GM18526 (cell line): ENCODE results near the gene FOXA2.

Source experiments
- POLR2A ChIP-seq: IDR thresholded peaks from 3 replicates; pipeline ENCODE4 v1.6.1; 2011; ENCODE audit not compliant: insufficient read length; ENCODE audit errors: extremely low read depth

The FOXA2 gene

DNA sequence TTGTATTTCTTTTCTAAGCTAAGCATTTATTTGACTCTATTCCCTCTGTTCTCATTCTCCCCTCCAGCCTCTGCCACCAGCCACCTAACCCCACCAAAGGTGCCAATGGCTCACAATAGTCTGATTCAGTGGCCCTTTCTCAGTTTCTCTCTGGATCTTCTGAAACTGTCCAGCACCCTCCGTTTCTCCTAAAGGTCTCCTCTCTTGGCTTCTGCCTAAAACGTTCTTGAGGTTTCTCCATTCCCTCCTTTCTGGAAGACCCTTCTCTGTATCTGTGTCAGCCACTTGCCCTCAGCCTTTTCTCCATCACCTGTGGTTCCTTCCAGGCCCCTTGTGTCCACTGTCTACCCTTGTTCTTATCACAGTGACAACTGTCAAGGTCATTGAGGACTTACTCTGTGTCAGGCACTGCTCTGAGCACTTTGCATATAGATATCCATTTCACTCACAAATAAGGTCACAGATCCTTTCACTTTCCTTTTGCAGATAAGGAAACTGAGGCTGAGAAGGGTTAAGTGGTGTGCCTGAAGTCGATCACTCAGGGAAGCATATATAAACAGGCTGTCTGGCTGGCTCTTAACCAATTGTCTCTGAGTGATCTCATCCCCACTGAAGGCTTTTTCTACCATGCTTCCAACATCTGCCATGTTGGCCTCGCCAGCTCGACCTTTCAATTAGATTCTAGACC is 48.1 kb downstream of the FOXA2 start:
- TF ChIP-seq POLR2A: no peak

DNA sequence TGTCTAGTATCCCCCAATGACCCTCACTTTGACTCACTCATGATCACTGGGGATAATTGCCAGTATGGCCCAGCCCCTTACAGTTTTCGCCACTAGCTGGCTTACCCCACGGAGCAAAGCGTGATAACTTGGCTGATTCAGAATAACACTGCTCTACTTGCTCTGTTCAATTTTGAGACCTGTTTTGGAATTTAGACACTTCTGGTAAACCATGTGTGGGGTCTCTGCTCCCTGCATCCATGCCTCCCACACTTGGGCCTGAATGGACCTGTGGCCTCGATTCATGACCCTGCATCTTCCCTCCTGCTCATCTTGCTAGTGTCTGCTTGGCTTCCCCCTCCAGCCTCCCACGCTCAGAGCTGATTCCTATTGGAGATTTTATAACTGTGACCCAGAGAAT is 48.9 kb downstream of the FOXA2 start:
- TF ChIP-seq POLR2A: no peak

DNA sequence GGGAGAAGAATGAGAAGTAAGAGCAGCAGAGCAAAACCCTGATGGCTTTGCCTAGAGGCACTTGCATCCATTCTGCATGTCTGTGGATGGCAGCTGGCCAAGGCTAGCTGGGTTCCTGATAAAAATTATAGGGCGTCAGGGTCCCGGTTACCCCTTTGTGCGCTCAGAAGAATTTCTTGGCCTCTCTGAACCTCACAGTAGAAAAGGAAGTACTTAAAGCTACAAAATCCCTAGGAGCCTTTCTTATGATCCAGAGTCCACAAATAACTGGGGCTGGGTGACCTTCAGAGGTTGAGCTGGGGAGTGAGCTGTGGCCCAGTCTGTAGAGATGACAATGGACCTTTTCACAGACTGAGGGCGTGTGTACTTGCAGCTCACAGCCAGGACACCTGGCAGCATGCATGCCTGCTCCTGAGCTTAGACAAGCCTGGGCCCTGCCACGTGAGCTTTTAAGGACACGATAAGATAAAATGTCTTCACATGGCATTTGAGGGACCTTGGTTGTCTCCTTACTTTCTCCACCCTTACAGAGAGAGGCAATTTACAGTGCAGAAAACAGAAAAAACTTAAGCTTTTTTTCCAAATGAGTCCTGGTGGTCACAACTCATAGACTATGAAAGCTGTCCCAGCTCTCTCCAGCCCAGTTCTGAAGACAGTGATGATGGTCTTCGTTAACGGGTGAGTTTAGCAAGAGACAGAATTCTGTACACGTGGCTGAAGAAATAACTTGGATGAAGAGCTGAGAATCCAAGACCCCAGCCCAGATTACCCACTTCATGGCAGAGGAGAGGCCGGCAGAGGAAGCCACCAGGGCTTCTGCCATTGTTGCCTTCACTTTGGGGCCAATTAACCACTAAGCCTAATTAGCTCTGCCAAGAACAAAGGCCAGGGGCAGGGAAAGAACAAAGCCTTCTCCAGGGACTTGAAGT is 50.3 kb downstream of the FOXA2 start:
- TF ChIP-seq POLR2A: no peak

DNA sequence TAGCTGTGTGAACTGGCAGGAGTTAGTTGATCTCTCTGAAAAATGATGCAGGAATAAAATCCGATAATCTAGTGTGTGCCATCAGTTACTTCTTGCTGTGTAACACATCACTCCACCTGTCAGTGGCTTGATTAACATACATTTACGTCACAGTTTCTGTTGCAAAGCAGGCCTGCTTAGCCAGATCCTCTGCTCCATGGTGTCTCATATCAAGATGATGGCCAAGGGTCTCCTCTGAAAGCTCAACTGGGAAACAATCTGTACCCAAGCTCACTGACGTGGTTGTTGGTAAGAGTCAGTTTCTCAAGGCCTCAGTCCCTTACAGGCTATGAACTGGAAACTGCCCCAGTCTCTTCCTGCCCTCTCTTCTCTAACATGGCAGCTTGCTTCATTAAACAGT is 51.8 kb downstream of the FOXA2 start:
- TF ChIP-seq POLR2A: no peak

DNA sequence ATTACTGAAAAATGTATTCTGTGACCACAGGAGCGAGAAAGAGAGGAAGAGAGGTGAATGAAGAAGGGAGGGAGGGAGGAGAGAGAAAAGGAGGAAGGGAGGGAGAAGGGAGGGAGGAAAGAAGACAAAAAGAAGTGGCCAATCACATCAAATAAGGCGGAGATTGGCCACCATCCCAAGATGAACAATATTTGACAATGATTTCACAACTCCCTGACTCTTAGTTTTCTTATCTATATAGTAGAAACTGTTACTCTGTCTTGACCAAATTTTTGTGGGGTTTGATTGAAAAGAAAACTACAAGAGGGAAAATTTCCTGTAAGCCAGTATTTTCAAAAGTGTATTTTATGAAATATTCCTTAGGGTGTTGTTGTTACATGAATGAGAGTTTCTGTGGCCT is 52.6 kb downstream of the FOXA2 start:
- no peak for TF ChIP-seq POLR2A

DNA sequence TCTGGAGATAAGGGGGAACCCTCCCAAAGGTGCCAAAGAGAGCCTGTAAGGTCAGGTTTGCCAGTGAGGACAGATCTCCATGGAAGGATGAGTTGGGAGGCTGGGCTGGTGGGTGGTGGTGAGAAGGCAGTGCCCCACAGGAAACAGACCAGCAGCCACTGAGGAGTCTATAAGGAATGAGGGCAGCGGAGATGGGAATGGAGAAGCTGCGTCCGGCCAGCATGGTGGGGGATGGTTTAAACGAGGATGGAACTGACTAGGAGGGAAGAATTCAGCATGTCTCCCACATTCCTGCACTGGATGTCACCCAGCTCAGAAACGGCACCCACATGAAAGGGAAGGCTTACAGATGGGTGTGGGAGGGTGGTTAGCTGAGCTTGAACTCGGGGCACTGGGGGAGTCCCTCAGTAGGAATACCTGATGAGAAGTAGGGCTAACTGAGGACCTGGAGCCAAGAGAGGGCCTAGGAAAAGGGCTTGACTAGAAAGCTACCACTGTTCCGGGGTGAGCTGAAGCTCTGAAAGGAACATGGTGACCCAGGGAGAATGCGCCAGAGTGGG is 53.2 kb downstream of the FOXA2 start:
- TF ChIP-seq POLR2A: no peak
